NCI-H510A (cell line): ENCODE data around the gene MGME1.
"Not testable (repeated sequence)": the region's sequence is repeated elsewhere in the genome, so short reads cannot be mapped to it uniquely, and the experiment has no call there.

Experiments
- DNase-seq: peaks from one replicate; lab custom pipeline; 2025; lab: John Stamatoyannopoulos, UW

The MGME1 gene

GRCh38 chr20:17941087-17941825 lies 27.6 kb upstream of the MGME1 start:
- no peak for DNase-seq

- no peak for DNase-seq
These were observed 27.0 kb upstream of the MGME1 start for GRCh38 chr20:17941826-17942196.

GRCh38 chr20:17943343-17943742 lies 25.5 kb upstream of the MGME1 start:
- DNase-seq: no peak

GRCh38 chr20:17944854-17945474 lies 23.9 kb upstream of the MGME1 start:
- DNase-seq: no peak

- DNase-seq: no peak
These were observed 22.8 kb upstream of the MGME1 start for GRCh38 chr20:17946040-17946439.

- no peak for DNase-seq
These were observed 22.0 kb upstream of the MGME1 start for GRCh38 chr20:17946572-17947473.

GRCh38 chr20:17947474-17947815 lies 21.4 kb upstream of the MGME1 start:
- DNase-seq: no peak

- no peak for DNase-seq
These were observed 20.4 kb upstream of the MGME1 start for GRCh38 chr20:17948442-17948841.

- DNase-seq: no peak
These were observed 18.9 kb upstream of the MGME1 start for GRCh38 chr20:17949899-17950298.

GRCh38 chr20:17950670-17951069 lies 18.1 kb upstream of the MGME1 start:
- DNase-seq: no peak

- DNase-seq: no peak
These were observed 17.5 kb upstream of the MGME1 start for GRCh38 chr20:17951323-17951722.

GRCh38 chr20:17952692-17953684 lies 15.8 kb upstream of the MGME1 start:
- DNase-seq: no peak

- DNase-seq: no peak
These were observed 14.9 kb upstream of the MGME1 start for GRCh38 chr20:17953935-17954334.

GRCh38 chr20:17955302-17955701 lies 13.5 kb upstream of the MGME1 start:
- no peak for DNase-seq

GRCh38 chr20:17956099-17956685 lies 12.6 kb upstream of the MGME1 start:
- no peak for DNase-seq

GRCh38 chr20:17957505-17958363 lies 11.1 kb upstream of the MGME1 start:
- DNase-seq: no peak

GRCh38 chr20:17958373-17959256 lies 10.2 kb upstream of the MGME1 start:
- no peak for DNase-seq

GRCh38 chr20:17959257-17959627 lies 9.6 kb upstream of the MGME1 start:
- no peak for DNase-seq

- DNase-seq: not testable (repeated sequence)
These were observed 8.4 kb upstream of the MGME1 start for GRCh38 chr20:17960400-17960885.
